NT2/D1 (cell line): Measurements from ENCODE around the gene TEX29.

Experiments used
- YY1 ChIP-seq: IDR thresholded peaks from 2 replicates; pipeline ENCODE4 v1.6.1; 2011; ENCODE audit not compliant: insufficient read length, insufficient read depth
- ZNF274 ChIP-seq: IDR thresholded peaks from 2 replicates; pipeline ENCODE4 v1.6.1; 2011; ENCODE audit warnings: mild to moderate bottlenecking, low read depth, low read length

GRCh38 chr13:111328574-111329410 lies 8.3 kb downstream of the TEX29 start:
- TF ChIP-seq ZNF274 (no peak), YY1 (no peak)
